GM21515 (cell line): ENCODE results near the gene ARMS2.

Source experiments
- ATAC-seq: cut with Tn5 transposase; IDR thresholded peaks from one replicate; pipeline ENCODE4 v1.9.1; 2021; ENCODE audit not compliant: unreplicated experiment

Gene ARMS2

DNA sequence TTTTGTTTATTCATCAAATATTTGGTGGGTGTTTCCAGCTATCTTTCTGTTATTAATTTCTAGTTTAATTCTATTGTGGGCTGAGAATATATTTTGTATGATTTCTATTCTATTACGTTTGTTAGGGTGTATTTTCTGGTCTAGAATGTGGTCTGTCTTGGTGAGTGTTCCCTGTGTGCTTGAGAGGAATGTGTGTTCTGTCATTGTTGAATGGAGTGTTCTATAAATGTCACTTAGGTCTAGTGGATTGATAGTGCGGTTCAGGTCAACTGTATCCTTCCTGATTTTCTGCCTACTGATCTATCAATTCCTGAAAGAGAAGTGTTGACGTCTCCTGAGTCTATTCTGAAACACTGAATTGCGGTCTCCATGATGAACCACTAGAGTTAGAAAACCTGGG is 15.4 kb downstream of the ARMS2 start:
- ATAC-seq, result no peak

DNA sequence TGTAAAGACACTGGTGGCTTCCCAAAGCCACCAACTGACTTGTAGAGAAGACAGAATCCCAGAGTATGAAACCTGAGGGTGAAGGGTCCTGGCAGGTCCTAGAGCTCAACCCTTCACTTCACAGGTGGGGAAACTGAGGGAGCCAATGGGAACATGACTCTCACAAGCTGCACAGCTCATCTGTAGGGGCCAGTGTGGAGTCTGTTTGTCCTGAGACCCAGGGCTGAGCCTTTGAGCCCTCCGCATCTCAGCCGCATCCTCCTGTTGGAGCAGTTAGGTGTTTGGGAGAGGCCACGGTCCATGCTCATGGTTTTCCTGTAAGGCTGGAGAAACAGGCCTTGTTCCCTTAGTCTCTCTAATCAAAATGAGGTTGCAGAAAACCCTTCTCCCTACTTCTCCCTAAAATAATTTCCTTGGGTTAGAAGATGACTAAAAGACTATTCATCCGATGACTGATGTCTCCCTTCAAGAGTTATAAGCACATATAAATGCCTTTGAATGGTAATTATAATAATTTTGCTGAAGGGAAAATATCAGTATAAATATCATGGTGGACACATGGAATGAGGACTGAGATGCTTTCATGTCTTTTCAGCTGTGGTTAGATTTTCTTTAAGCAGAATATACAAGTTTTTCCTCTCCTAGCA is 17.2 kb downstream of the ARMS2 start:
- ATAC-seq, result no peak

DNA sequence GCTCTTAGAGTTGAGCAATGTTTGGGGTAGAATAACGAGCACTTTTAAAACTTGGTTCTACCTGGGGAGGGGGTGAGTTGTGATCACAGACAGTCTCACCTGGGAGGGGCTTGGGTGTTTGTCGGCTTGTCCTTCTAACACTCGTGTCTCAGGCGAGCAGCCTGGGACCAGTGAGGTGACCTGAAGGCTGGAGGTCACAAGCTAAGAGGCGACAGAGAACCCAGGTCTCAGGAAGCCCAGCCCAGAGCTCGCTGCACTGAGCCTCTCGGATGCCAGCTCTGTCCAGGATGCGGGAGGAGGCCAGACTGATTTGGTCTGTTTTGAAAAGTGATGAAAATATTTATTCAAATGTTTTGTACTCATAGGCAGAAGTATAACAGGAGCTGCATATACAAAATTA is 18.7 kb downstream of the ARMS2 start:
- ATAC-seq, result no peak

DNA sequence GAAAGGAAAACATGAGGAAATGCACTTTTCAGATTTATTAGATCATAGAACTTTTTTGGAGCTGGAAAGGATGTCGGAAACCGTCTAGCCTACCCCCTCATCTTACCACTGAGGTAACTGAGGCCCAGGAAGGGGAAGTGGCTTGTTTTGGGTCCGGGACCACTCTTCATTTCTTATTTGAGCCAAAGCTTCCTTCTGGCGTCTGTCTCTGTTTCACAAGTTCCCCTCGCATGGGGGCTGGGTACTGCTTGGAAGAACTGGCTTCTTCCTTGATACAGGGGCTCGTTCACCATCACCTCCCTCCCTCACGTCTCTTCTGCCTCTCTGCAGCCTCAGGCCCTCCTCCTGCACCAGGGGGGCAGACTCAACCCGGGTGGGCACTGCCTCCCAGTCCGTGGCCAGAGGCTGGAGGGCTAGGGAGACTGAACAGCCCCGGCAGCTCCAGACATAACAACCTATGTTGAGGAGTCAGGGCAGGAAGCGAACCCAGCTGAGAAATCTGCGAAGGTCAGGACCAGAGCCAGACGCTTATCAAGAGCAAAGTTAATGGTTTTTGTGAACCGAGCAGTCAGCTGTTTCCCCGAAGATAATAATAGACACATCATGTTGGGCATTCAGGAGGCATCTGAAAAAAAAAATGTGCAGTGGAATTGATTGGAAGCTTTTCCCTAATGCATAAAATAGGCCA is 19.8 kb downstream of the ARMS2 start:
- ATAC-seq, result no peak

DNA sequence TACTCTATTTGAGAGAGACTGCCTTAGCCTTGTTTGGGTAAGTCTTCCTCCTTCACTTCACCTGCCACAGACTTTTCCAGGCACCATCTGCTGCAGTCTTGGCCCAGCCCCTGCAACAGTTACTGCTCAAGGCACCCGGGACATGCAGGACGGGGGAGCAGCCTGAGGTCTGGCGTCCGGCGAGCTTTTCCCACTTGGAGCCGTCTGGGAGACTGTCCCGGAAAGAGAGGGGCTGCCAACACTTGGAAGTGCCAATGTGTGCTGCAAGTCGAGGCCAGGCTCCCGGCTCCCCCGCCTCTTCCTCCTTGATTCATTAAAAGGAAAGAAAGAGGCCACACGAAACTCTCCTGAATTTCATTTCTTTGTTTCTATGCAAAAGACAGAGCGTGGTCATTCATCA is 20.6 kb downstream of the ARMS2 start:
- ATAC-seq, result no peak

DNA sequence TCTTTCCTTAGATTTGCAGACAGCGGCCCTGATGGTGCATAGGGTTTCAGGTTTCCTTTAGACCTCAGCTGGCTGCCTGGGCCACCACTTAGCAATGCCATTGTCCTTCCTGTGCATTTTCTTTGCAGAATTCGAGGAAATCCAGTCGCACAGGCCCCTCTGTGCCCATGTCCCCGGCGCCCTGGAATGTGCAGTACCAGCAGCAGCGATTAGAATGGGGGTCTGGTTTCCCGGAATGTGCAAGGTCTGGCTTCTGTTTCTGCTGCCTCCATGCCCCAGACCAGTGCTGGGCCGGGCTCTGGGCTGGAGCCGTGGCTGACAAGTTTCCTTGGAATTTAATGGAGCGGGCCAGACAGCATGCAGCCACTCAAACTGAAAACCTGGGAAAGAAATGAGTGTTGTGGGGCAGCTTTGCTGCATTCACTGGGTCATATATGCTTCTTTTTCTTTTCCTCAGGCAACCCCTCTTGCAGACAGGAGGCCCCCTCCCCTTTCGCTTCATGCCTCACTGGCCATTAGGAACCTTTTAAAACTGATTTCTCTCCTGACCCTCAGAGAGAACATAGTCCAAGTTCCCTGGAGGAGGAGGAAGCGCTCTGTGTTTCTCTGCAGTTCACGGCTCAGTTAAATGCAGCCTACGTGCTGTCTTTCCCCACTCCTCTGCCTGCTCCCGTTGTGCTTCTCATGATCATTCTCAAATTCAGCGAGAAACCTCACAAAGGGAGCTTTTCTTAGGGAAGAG is 21.3 kb downstream of the ARMS2 start:
- ATAC-seq, result no peak

DNA sequence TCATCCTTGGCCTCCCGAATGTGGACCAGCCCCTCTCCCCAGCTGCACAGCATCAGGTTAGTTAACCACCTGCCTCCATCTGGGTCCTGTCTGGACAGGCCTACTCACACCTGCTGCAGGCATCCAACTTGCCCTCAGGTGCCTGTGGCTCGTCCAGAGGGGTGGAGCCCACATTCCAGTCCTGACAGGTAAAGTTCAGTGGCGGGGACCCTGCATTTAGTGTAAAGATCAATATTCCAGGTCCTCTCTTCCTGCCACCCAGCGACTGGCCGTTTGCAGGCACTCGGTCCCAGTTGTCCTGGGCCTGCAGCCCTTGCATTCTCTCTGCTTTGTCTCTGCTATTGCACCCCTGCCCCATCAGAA is 21.9 kb downstream of the ARMS2 start:
- ATAC-seq, result no peak

DNA sequence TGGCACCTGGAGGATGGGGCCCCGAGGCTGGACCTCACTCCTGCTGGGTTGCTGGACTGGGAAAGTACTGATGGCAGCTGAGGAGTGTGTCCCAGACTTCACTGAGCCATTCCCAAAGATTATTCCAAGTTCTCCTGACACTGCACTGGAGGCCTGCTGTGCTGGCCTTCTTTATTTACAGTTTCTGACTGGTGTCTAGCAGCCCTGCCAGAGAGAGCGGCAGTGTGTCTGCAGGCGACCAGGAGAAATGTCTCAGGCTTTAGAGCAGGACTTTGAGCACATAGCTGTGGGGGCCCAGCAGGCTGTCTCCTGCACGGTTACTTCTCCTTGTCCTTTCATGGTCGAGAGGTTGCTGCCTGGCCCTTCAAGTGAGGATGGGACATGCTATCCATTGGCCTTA is 23.0 kb downstream of the ARMS2 start:
- no peak for ATAC-seq

DNA sequence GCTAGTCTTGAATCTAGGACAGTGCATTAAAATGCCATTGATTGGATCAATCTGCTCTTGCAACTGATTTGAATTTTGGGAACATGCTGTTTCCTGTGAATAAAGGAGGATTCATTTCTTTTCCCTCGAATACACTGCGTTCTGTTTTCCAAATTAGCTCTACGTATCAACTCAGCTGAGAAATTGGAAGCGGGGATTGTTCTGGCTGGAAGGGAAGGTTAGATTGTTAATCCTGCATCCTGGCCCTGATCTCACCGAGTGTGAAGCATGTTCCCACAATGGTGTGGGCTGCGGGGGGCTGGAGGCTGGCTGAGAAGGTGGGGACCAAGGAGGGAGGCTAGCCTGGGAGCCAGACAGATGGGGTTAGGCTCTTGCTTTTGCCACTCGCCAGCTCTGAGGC is 24.5 kb downstream of the ARMS2 start:
- no peak for ATAC-seq

DNA sequence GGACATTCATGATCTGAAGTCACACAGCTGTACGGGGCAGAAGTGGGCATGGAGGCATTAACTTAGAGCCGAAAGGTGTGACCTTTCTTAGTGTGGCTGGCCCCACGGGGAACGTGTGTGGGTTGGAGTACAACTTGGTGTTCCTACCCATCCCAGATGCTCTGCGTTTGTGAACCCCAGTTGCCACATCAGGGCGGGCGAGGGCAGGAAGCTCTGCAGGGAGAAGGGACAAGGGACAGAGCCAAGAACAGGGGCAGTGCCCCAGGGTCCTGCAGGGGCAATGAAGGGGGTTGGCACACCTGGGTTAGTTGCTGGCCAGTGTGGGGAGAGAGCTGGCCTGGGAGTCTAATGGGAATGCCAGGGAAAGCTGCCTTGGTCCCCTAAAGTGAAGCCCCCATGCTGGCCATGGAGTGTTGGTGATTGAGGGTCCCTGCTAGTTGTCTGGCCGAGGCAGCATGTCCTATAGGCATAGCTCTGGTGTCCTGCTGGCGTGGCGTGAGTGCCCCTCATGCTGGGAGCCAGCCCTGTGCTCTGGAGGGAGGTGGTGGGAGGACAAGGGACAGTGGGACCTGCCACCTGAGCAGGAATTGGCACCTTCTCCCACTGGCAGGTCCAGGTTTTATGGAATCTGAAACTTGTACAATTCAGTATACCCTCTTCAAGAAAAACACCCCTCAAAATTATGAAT is 25.8 kb downstream of the ARMS2 start:
- no peak for ATAC-seq

DNA sequence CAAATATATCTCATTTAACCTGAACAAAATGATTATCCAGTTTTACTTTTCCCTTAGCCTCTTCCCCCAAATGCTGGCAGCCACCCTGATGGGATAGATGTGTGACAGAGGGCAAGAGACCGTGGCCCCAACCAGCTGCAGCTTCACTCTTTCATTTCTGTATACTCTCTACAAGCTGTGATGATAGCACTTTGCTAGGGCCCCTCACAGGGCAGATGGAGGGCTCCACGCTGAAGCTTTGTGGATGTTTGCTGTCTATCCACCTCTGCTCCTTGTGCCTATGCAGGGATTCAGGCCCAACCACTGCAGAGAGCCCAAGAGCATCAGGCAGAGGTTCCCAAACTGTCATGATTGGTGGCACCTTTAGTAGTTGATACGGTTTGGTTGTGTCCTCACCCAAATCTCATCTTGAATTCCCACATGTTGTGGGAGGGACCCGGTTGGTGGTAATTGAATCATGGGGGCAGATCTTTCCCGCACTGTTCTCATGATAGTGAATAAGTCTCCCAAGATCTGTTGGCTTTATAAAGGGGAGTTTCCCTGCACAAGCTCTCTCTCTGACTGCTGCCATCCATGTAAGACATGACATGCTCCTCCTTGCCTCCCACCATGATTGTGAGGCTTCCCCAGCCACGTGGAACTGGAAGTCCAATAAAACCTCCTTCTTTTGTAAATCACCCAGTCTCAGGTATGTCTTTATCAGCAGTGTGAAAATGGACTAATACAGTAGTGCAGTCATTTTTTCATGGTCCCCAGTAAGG is 27.0 kb downstream of the ARMS2 start:
- ATAC-seq, result no peak

DNA sequence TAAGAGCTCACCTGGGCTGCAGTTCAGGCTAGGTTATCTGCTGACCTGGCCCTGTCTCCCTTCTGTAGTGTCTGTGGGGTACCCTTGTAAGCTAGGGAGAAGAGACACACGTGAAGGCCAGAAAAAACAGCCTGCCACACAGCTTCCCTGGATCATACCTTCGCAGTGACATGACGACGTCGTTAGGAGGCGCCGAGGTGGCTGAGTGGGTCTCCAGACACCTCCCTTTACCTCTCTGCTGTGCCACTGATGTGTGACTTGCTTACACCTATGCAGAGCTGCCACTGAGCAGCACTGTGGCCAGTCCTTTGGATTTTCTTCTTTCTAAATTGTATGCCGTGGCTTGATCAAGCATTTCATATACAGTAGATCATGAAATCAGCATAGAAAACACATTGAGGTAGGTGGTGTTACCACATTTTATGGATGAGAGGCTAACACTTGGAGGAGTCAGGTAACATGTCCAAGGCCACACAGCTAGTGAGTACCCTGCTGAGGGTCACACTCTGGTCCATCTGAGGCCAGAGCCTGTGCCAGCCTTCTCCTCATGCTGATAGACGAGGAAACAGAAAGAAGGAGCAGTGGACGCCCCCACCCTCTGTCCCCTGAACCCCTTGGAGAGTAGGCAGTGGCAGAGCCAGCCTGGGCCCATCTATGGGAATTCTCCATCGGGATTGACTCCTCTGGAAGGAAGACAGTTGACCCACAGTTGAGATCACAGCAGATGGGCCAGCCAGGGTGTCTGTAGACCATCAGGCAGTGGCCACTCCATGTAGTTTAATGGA is 30.0 kb downstream of the ARMS2 start:
- ATAC-seq, result no peak

DNA sequence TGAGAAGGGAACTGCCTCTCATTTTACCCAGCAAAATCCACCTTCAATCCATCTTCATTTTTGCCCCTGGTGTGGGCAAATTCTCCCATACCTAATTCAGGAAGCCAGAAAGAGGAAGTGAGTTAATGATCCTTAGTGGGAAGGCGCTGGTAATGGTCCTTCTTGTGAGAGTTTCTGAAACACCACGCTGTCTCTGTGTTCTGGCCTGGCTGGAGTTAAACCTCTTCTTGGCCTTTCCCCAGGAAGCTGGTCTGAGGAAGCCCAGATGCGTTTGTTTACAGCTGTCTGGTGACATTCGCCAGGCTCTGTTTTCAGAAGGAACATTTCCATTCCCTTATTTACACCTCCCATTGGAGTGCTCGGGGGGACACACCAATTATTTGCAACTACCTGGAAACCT is 31.2 kb downstream of the ARMS2 start:
- no peak for ATAC-seq

DNA sequence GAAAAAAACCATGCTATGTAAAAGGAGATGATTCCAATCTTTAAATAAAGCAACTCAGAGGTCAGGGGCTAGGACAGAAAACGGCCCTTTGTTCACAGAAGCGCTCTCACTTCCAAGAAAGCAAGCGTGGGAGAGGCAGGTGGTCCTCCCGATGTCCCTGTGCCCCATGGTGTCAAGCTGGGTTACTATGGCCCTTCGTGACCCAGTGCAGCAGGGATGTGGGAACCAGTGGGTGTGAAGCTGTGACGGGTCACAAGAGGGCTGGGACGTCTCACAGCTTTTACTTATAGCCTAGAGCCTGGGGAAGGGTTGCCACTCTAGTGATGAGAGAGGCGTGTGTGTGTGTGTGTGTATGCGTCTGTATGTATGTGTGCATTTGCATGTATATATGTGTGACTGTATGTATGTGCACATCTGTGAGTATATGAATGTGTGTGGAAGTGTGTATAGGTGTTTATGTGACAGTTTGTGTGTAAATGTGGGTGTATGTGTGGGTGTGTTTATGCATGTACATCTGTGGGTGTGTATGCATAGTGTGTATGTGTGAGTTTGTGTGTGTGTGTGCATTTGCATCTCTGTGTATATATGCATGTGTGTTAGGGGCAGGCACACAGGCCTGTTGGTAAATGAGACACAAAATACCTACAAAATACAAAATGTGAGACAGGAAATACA is 32.1 kb downstream of the ARMS2 start:
- ATAC-seq, result no peak

DNA sequence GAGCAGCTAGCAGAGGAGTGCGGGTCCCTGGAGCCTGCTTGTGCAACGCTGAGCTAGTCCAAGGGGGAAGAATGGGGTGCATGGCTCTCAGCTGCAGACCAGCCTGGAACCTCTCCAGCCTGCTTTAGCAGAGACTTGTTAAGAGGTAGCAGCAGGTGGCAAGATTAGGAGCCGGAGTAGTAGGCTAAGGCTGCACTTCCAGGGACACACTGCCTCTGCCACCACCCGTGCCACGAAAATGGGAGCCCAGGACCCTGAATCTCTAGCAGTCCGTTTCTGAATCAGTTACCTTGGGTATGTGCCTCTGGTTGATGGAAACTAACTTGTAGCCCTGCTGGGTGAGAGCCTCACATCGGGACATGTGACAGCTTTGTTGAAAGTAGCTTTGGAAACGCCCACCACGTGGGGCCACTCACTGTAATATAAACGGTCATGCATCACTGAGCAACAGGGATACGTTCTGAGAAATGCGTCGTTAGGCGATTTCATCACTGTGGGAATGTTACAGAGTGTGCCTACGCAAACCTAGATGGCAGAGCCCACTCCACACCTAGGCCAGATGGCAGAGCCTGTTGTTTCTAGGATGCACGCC is 32.8 kb downstream of the ARMS2 start:
- ATAC-seq, result no peak

DNA sequence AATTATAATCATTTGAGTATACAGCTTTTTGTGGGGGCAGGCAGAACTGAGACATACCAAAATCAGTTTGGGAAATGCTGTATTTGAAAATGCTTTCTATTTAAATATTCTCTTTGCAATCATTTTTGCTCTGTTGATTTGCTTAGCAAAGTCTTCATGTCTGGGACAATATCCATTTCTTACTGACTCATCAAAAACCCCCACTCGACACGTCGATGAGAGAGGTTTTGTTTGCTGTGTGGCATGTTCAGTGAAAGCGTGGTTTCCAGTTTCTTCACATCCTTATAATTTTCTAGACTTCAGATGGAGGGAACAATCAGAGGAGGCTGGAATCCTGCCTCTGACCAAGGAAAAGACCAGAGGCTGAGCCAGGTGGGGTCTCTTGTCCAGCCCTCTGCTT is 35.8 kb downstream of the ARMS2 start:
- no peak for ATAC-seq

DNA sequence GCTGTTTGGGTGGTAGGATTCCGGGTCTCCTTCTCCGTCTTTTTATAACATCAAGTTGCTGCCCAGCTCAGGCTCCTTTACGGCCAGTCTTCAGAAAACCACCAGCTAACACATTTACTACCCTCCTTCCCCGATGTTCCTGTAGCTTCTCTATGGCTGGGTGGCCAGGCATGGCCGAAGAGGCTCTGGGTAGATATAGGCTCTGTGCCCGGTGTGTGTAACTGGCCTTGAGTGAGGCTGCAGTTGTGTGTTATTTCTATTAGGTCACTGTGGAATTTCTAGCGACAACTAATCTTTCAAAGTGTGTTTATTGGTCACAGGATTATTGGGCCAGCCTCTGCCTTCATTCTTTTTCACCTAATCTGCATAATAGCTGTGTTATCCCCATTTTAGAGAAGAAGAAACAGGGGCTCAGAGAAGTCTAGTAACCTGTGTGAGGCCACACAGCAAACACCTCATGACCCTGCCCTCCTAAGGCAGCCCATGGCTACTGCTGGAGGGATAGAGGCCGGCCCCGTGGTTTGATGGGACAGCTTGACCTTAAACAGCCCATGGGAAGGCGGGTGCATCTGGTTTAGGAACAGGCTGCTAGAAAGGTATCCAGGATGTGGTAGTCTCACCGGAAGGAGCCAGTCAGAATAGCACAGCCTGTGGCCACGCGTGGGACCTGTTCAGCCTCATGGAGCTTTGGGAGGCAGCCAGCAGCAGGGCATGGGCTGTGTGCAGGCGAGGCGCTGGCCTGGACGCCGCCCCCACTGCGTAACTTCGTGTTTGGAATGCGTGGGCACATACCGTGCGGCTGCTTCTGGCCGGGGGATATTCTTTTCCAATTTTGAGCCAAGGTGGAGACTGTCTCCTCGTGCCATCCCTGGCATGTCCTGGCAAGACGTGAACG is 36.6 kb downstream of the ARMS2 start:
- no peak for ATAC-seq

DNA sequence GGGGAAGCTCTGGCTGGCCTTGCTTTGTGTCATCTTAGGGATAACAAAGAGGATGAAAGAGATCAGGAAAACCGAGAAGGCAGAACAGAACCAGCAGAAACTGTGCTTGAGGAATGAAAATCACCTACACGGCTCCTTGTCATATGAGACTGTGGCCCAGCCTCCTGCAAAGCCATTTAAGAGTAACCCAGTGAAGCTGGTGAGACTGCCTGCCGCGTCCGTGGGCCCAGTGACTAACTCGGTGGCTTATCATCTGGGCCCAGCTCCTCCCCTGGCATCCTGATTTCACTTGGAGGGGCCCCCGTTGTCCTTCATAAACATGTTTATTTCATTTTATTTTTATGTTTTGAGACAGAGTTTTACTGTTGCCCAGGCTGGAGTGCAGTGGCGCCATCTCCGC is 37.6 kb downstream of the ARMS2 start:
- ATAC-seq, result no peak
